HG02623 (cell line): ENCODE data around the gene OR10G8.
"Not testable (repeated sequence)": the region's sequence is repeated elsewhere in the genome, so short reads cannot be mapped to it uniquely, and the experiment has no call there.

ENCODE experiments used
- ATAC-seq: cut with Tn5 transposase; IDR thresholded peaks from one replicate; pipeline ENCODE4 v1.9.1; 2021; ENCODE audit warnings: moderate library complexity; ENCODE audit not compliant: unreplicated experiment

The OR10G8 gene

GRCh38 chr11:124026498-124026897, at the start of gene OR10G8:
Gene OR10G8, plus strand, starts transcription at chr11:124026798. Its CDS starts 2,825 bp downstream, at chr11:124029623.
- ATAC-seq, result no peak

DNA sequence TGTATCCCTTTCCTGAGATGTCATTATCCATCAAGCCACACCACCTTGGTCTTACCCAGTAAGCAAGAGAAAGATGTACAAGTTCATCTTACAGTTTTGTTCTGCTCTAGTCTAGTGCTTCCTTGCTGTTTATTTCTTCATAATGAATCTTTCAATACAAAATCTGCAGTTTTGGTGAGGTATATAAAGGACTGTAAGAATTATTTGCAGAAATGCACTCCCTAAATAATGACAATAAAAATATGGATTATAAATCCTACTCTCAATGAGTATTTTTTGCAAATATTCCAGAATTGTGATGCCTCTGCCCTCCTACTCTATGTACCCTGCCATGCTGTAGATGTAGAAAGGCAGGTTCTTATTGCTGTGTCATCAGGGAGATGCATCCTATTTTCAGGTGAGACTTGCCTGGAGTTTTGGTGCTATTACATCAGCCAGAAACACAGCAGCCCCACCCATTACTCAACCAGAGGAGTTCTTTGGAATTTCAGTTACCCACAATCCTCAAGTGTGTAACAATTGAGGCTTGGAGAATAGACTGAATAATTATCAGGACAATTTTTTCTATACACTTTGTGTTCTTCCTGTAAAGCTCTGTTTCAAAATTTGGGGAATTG, 48.8 kb upstream of the OR10G8 start, which contains the start of gene OR10S1:
Gene OR10S1 (minus strand): TSS at position 51 of the 617 bp plus-strand sequence. CDS start 117 bp downstream, outside the sequence.
- ATAC-seq, result no peak

DNA sequence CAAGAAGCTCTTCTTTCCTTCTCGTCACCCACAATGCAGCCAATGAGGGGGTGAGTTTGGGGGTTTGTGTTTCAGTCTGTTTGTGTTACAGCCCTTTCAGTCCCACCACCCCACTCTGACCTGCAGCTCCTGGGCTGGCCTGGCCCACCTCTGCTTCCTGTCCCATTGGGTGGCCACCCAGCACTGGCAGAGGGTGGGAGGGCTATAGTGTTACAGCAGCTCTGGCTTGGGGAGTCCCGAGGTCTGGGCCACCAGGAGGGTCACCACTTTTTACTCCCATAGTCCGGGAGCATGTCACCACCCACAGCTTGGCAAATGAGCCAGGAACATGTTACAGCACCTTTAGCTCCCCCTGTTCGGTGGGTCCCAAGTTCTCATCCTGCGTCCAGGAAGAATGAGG, 47.3 kb upstream of the OR10G8 start:
- ATAC-seq, result no peak

DNA sequence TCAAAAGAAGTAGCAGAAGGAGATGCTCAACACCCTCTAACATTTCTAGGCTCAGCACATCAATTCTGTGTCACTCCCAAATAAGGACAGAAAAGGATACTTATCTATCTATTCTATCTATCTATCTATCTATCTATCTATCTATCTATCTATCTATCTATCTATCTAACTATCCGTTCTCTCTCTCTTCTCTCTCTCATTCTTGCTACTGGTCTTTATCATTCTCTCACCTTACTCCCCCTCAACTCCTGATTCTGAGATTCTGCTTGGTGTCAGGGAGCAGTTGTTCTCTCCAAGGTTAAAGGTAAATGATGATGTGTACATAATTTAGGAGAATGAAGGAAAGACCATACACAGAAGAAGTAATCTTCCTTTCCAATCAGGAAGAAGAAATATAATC, 31.5 kb upstream of the OR10G8 start, which contains the start of gene OR10G6:
Gene OR10G6 (minus strand): TSS at position 43 of the 400 bp plus-strand sequence. CDS start 0 bp downstream, at position 43.
- ATAC-seq, result no peak

GRCh38 chr11:124012697-124013096, 13.9 kb upstream of the OR10G8 start, which contains the start of gene OR10G4:
Gene OR10G4, plus strand, starts transcription at chr11:124012997. Its CDS starts 2,578 bp downstream, at chr11:124015575.
- no peak for ATAC-seq

GRCh38 chr11:124015837-124016236, 10.8 kb upstream of the OR10G8 start:
- ATAC-seq, result not testable (repeated sequence)

GRCh38 chr11:124036666-124037065, 10.1 kb downstream of the OR10G8 start:
- no peak for ATAC-seq

- ATAC-seq, result no peak
These were observed 13.0 kb downstream of the OR10G8 start for GRCh38 chr11:124039557-124039956.

DNA sequence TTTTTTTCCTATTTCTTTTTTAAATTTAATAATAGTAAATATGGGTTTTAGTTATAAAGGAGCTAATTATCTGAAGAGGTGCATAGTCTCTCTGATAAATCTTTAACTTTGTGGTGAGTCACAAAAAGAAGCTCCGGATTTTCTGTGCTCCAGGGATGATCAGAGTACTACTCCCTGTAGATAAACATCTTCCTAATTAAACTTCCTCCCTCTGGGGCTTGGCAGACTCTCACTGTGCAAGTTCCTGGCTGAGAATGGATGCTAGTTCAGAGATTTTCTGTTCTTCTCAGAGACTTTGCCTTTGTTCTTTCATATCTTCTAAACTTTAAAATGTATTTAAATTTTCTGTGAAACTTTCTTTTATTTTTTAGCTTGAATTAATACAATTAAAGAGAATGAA, 14.7 kb downstream of the OR10G8 start, which contains the start of gene OR10G7:
Gene OR10G7 (minus strand): TSS at position 72 of the 400 bp plus-strand sequence. CDS start 2,324 bp downstream, outside the sequence.
- no peak for ATAC-seq

DNA sequence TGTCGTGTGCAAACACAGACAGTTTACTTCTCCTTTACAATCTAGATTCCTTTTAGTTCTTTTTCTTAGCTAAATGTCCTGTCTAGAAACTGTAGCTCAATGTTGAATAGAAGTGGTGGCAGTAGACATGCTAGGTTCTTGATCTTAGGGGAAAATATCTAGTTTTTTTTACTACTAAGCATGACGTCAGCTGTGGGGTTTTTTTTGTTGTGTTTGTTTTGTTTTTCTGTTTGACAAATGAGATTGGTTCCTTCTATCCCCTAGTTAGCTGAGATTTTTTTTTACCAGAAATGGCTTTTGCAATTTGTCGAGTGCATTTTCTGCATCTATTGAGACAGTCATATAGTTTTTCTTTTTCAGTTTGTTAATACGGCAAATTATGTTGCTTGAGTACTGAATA, 16.8 kb downstream of the OR10G8 start:
- ATAC-seq, result no peak

DNA sequence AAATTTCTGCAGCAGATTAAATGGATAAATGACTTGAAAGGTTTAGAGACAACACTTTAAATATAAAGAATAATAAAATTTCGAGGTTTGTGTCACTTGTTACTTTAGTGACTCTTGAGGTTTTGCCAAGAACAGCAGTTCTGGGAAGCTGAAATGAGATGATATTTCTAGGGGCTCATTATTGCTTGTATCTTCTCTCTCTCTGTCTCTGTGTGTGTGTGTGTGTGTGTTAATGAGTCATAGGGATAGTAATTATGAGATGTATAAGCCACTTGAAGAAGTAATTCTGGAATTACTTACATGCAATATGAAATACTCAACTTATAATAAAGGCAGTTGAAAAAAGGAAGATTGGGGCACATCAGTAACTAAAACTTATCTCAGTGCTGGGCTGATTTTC, 24.1 kb downstream of the OR10G8 start:
- ATAC-seq, result no peak

DNA sequence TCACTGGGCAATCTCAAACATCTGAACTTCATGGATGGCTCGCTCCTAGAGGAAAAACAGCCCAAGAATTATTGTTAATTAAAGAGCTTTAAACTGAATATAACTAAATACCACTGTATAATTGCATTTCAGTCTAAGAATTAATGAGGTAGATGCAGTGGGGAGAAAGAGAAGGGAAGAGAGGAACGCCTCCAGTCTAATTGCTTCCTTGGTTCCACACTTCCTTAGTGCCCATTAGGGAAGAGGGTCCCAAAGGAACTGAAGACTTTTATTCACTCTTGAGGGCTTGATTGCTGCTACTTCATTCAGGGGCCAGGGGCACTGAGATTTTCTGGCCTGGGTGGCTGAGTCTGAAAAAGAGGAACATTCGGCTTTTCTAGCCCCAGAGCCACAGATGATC, 26.4 kb downstream of the OR10G8 start:
- ATAC-seq, result no peak

DNA sequence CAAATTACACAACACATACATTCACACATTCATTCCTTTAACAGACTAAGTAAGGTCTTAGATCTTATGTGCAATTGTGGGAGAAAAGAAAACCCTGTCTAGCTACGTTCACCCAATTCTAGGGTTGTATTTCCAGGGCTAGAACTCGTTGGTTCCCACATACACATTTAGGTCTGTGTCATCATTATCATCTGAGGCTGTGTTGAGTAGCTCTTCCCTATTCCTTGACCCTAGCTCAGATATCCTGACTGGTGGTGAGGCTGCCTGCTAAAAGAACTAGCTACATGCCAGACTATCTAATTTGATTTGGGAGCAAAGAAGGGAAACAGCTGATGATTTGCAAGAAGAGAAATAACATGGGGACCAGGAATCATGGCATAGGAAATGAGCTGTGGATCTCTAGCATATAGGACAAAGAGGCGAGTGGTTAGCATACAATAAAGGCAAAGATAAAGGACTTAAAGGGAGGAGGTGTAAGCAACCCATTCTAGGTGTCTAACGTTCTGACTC, 42.1 kb downstream of the OR10G8 start:
- ATAC-seq, result no peak

GRCh38 chr11:124069429-124070401, 43.1 kb downstream of the OR10G8 start:
- ATAC-seq, result peak; percentile 60

DNA sequence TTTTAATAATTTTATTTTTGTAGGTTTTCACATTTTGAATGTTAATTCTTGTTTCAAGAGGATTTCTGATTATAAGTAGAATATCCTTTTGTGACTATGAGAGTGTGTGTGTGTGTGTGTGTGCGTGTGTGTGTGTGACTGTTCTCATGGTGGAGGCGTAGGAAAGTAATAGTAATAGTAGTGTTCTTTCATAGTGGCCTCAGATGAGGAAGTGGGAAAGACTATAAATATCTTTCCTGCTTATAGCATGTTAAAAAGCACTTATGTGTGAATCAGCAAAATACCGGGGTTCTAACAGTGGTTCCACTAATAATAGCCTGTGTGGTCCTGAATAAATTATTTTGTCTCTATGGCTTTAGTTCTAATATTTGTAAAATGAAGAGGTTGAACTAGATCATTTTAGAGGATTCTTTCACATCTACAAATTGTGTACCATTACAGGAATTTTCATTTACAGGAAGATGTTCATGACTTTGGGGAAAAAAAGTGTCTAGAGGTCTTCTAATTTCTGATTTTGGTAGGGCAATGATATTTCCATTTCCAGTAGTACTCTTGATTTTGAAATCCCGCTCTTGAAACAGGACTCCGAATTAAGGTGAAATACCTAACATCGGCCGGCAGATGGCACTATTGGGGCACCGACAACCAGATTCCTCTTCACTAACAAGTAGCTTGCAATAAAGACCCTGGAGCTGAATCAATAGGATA, 44.5 kb downstream of the OR10G8 start:
- peak; percentile 90 for ATAC-seq

DNA sequence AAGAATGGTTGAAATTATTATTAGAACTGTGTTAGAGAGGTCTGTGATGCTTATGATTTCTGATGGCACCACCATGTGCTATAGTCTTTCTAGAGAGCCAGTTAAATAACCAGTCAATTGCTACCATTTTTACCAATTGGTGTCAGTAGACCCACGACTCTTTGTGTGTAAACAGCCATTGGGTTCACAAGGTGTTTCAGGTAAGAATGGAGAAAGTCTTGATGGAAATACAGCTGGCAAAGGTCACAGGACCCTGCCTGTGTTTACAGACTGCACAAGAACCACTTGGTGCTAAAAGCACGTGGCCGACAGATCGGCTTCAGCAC, 45.0 kb downstream of the OR10G8 start:
- no peak for ATAC-seq

DNA sequence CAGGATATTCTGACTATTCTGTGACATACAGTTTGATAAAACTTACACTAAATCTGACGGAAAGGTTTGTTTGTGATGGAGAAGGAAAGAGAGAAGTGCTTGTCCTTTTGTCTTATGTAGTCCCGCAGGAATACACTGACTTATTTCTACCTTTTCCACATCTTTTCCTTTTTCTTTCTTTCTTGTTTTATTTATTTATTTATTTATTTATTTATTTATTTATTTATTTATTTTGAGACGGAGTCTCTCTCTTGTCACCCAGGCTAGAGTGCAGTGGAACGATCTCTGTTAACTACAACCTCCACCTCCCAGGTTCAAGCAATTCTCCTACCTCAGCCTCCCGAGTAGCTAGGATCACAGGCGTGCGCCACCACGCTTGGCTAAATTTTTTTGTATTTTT, 45.5 kb downstream of the OR10G8 start:
- ATAC-seq, result no peak

GRCh38 chr11:124074554-124074953, 48.0 kb downstream of the OR10G8 start:
- no peak for ATAC-seq

- ATAC-seq, result no peak
These were observed 48.9 kb downstream of the OR10G8 start for GRCh38 chr11:124075492-124075840.

DNA sequence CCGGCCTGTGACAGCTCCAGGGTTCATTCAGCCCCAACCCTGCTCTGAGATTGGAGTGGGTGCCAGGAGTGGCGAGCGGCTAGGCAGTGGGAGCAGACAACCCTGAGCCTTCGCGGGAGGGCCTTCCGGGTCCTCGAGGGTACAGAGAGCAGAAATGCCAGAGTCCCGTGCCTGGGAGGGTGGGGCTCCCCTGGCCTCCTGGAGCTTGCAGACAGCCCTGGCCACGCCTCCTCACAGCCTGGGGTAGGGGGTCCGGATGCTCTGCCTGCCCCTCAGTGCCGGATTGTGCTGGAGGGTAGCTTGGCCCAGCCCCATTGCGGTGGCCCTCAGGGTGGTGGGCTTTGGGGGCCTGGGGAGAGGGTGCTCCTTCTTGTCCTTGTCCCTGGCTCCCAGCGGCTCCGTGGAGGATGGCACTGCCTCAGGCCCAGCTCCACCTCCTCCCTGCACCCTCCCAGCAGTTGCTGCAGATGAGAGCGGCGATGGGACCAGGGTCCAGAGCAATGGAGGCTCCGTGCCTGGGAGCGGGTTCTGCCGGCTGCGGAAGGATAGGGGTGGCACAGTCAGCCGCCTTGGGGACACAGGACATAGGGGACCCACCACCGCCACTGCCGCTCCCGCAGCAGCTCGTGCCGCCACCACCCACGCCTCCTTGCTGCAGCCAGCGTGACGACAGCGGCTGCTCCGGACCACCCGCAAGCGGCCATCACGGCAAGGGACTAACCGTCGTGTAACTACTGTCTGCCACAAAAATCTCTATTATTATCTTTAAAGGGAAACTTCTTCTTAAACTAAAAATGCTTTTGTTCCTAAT, 49.4 kb downstream of the OR10G8 start:
- ATAC-seq, result peak; percentile 68
